ENCODE measurements around the gene PPP6R1.

The PPP6R1 gene

GRCh38 chr19:55256562-55257460, 2.0 kb downstream of the PPP6R1 start:
- Histone ChIP-seq H3K27me3 (ENCODE audit: control insufficient read depth in 3 of 3, insufficient read depth in 3 of 3, low read depth in 1 of 3, low read length in 3 of 3) (no peaks in the 10 kb centered on the region), H3K9me3 (replicated peaks in 1 of 2; ENCODE audit: control insufficient read depth in 2 of 2, insufficient read depth in 1 of 2, low read depth in 1 of 2, low read length in 2 of 2) (no peaks in the 10 kb centered on the region), H3K4ac (ENCODE audit: low read length) (no peak overlapping the region), H3K79me1 (ENCODE audit: low read depth, low read length) (peaks cover 17% of the 10 kb centered on the region), H3K23ac (ENCODE audit: low read depth, low read length, poor library complexity) (no peak overlapping the region), H2BK120ac (ENCODE audit: low read depth, low read length) (no peak overlapping the region), H2AK5ac (ENCODE audit: low read depth, low read length) (no peak overlapping the region), H3K27ac (replicated peaks; ENCODE audit: low read length) (no peak overlapping the region), H3K4me2 (ENCODE audit: insufficient read depth, low read length, poor library complexity, severe bottlenecking) (peak overlapping the region; percentile 81), H3K4me1 (ENCODE audit: control insufficient read depth in 2 of 2, insufficient read depth in 1 of 2, low read depth in 1 of 2, low read length in 2 of 2) (peaks cover 12 to 17% of the 10 kb centered on the region in 2 donors), H2BK12ac (ENCODE audit: low read length) (no peak overlapping the region), H3K14ac (ENCODE audit: low read length) (no peak overlapping the region), H3K18ac (ENCODE audit: low read length) (no peak overlapping the region), H3K36me3 (replicated peaks in 1 of 2; ENCODE audit: control insufficient read depth in 2 of 2, insufficient read depth in 2 of 2, low read length in 2 of 2) (peaks cover 0 to 26% of the 10 kb centered on the region in 2 donors), H4K91ac (ENCODE audit: low read depth, low read length, poor library complexity) (no peak overlapping the region), H4K8ac (ENCODE audit: low read depth, low read length) (no peak overlapping the region), H3K9ac (ENCODE audit: low read depth, low read length, poor library complexity) (no peak overlapping the region), H2AFZ (ENCODE audit: low read length) (no peak overlapping the region), H2BK15ac (ENCODE audit: low read length) (no peak overlapping the region), H2BK5ac (ENCODE audit: low read length) (no peak overlapping the region), H3K4me3 (ENCODE audit: low read length in 2 of 2) (peak overlapping the region in 1 of 2 donors; percentile 90)
- DNase-seq (ENCODE audit: low spot score), result no peak
- WGBS, 2 donors (ENCODE audit: extremely low coverage in 2 of 2, insufficient read length in 2 of 2, insufficient replicate concordance in 1 of 2), result no CpG with 5 or more reads among the region's 22 CpGs

DNA sequence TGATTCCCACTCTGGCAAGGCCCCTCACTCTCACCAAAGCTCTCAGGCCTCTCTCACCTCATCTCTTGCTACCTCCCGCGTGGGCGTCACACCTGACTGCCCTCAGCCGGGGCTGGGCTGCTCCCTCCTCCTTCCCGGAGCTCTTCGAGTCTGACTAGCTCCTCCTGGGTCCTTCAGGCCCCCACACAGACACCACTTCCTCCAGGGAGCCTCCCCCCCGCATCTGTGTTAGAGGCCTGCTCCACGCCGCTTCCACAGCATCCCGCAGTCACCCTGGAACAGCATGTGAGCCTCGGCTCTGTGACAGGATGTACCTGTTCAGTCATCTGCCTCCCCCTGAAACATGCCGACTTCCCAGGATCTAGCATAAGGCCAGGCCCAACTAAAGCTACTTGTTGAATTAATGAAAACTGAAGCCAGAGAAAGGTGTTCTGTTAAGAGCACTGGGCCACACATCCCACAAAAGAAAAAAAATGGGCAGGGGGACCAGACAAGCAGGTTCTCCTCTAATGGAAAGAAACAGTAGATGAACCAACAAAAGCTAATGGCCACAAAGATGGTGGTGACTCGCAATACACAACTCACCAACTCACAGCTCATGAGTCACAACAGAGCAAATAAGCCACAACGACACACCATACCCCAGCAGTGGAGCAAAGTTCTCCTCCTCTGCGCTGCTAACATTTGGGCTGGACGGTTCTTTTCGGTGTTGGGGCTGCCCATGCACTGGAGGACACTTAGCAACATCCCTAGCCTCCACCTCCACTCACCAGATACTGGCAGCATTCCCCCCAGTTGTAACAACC, 3.0 kb downstream of the PPP6R1 start:
- Histone ChIP-seq H2AK5ac (ENCODE audit: low read depth, low read length) (no peak overlapping the region), H3K4me3 (ENCODE audit: low read length in 2 of 2) (peak overlapping the region in 1 of 2 donors; percentile 5), H2BK15ac (ENCODE audit: low read length) (no peak overlapping the region), H3K18ac (ENCODE audit: low read length) (no peak overlapping the region), H4K8ac (ENCODE audit: low read depth, low read length) (no peak overlapping the region), H3K36me3 (replicated peaks in 1 of 2; ENCODE audit: control insufficient read depth in 2 of 2, insufficient read depth in 2 of 2, low read length in 2 of 2) (peaks cover 0 to 30% of the 10 kb centered on the region in 2 donors), H4K91ac (ENCODE audit: low read depth, low read length, poor library complexity) (no peak overlapping the region), H3K14ac (ENCODE audit: low read length) (no peak overlapping the region), H2BK120ac (ENCODE audit: low read depth, low read length) (no peak overlapping the region), H3K23ac (ENCODE audit: low read depth, low read length, poor library complexity) (no peak overlapping the region), H3K4ac (ENCODE audit: low read length) (no peak overlapping the region), H3K27ac (replicated peaks; ENCODE audit: low read length) (no peak overlapping the region), H3K27me3 (ENCODE audit: control insufficient read depth in 3 of 3, insufficient read depth in 3 of 3, low read depth in 1 of 3, low read length in 3 of 3) (no peaks in the 10 kb centered on the region), H2BK5ac (ENCODE audit: low read length) (no peak overlapping the region), H3K79me1 (ENCODE audit: low read depth, low read length) (peaks cover 21% of the 10 kb centered on the region), H3K9ac (ENCODE audit: low read depth, low read length, poor library complexity) (peak overlapping the region; percentile 45), H2AFZ (ENCODE audit: low read length) (no peak overlapping the region), H3K4me1 (ENCODE audit: control insufficient read depth in 2 of 2, insufficient read depth in 1 of 2, low read depth in 1 of 2, low read length in 2 of 2) (peaks cover 12 to 17% of the 10 kb centered on the region in 2 donors), H3K9me3 (replicated peaks in 1 of 2; ENCODE audit: control insufficient read depth in 2 of 2, insufficient read depth in 1 of 2, low read depth in 1 of 2, low read length in 2 of 2) (no peaks in the 10 kb centered on the region), H2BK12ac (ENCODE audit: low read length) (no peak overlapping the region), H3K4me2 (ENCODE audit: insufficient read depth, low read length, poor library complexity, severe bottlenecking) (no peak overlapping the region)
- DNase-seq (ENCODE audit: low spot score), result no peak
- WGBS, 2 donors (ENCODE audit: extremely low coverage in 2 of 2, insufficient read length in 2 of 2, insufficient replicate concordance in 1 of 2), result no CpG with 5 or more reads among the region's 17 CpGs

GRCh38 chr19:55254625-55254977, 4.2 kb downstream of the PPP6R1 start:
- Histone ChIP-seq H3K4me2 (ENCODE audit: insufficient read depth, low read length, poor library complexity, severe bottlenecking) (no peak overlapping the region), H4K91ac (ENCODE audit: low read depth, low read length, poor library complexity) (no peak overlapping the region), H3K27ac (replicated peaks; ENCODE audit: low read length) (no peak overlapping the region), H3K36me3 (replicated peaks in 1 of 2; ENCODE audit: control insufficient read depth in 2 of 2, insufficient read depth in 2 of 2, low read length in 2 of 2) (peaks cover 3 to 34% of the 10 kb centered on the region in 2 donors), H2AK5ac (ENCODE audit: low read depth, low read length) (peak overlapping the region; percentile 41), H2BK15ac (ENCODE audit: low read length) (no peak overlapping the region), H3K4me3 (ENCODE audit: low read length in 2 of 2) (no peak overlapping the region), H3K14ac (ENCODE audit: low read length) (no peak overlapping the region), H2AFZ (ENCODE audit: low read length) (no peak overlapping the region), H3K23ac (ENCODE audit: low read depth, low read length, poor library complexity) (peak overlapping the region; percentile 82), H2BK5ac (ENCODE audit: low read length) (peak overlapping the region; percentile 80), H3K79me1 (ENCODE audit: low read depth, low read length) (peaks cover 30% of the 10 kb centered on the region), H3K27me3 (ENCODE audit: control insufficient read depth in 3 of 3, insufficient read depth in 3 of 3, low read depth in 1 of 3, low read length in 3 of 3) (no peaks in the 10 kb centered on the region), H3K4ac (ENCODE audit: low read length) (no peak overlapping the region), H2BK12ac (ENCODE audit: low read length) (no peak overlapping the region), H2BK120ac (ENCODE audit: low read depth, low read length) (no peak overlapping the region), H3K4me1 (ENCODE audit: control insufficient read depth in 2 of 2, insufficient read depth in 1 of 2, low read depth in 1 of 2, low read length in 2 of 2) (peaks cover 8 to 17% of the 10 kb centered on the region in 2 donors), H3K18ac (ENCODE audit: low read length) (no peak overlapping the region), H3K9me3 (replicated peaks in 1 of 2; ENCODE audit: control insufficient read depth in 2 of 2, insufficient read depth in 1 of 2, low read depth in 1 of 2, low read length in 2 of 2) (no peaks in the 10 kb centered on the region), H3K9ac (ENCODE audit: low read depth, low read length, poor library complexity) (peak overlapping the region; percentile 54), H4K8ac (ENCODE audit: low read depth, low read length) (no peak overlapping the region)
- DNase-seq (ENCODE audit: low spot score), result no peak
- no CpG with 5 or more reads among the region's 6 CpGs for WGBS, 2 donors (ENCODE audit: extremely low coverage in 2 of 2, insufficient read length in 2 of 2, insufficient replicate concordance in 1 of 2)
